H1 (cell line): ENCODE data around the gene PSMB1. TPM values are rescaled to one million over a fixed set of nuclear protein-coding genes. Genes with fewer than 3 reads are reported as not detected.
"Not testable (repeated sequence)": the region's sequence is repeated elsewhere in the genome, so short reads cannot be mapped to it uniquely, and the experiment has no call there.

Source experiments
- CTCF ChIA-PET: fragments of 300-600 bp; sonication (Branson Sonifier 250); formaldehyde crosslinking; loops from one replicate; lab custom pipeline; 2021; ENCODE audit not compliant: partially characterized antibody; lab: Charles Lee
- POLR2A ChIA-PET: fragments of 300-600 bp; sonication (Branson Sonifier 250); formaldehyde crosslinking; loops from one replicate; lab custom pipeline; 2021; ENCODE audit warnings: inconsistent platforms; ENCODE audit not compliant: partially characterized antibody; lab: Charles Lee
- DNase-seq, 2 experiments: peaks; one replicate each; pipeline versions ENCODE4 v3.0.0 to v3.0.0-alpha.2; 2010 to 2022; ENCODE audit warnings: low spot score in 2 of 2, low read depth in 1 of 2, mixed read lengths in 1 of 2
- FAIRE-seq: peaks from 2 replicates; lab custom pipeline; 2011; peaks lifted over from hg19 to GRCh38; lab: Jason Lieb, UNC
- H2AFZ ChIP-seq: 2 replicates; pipeline ENCODE4 v1.8.1; 2012; ENCODE audit warnings: low read length, inconsistent platforms
- H2AK5ac ChIP-seq: 2 replicates; pipeline ENCODE4 v1.6.1; 2013; ENCODE audit warnings: low read depth, low read length
- H2BK120ac ChIP-seq: replicated peaks from 2 replicates; pipeline ENCODE3; 2013; ENCODE audit warnings: low read depth, low read length, inconsistent platforms
- H2BK12ac ChIP-seq: 2 replicates; pipeline ENCODE4 v1.6.1; 2013; ENCODE audit warnings: low read depth, low read length
- H2BK15ac ChIP-seq: 2 replicates; pipeline ENCODE4 v1.6.1; 2013; ENCODE audit warnings: low read length
- H2BK20ac ChIP-seq: 2 replicates; pipeline ENCODE4 v1.6.1; 2013; ENCODE audit warnings: low read length
- H2BK5ac ChIP-seq: 2 replicates; pipeline ENCODE4 v1.6.1; 2013; ENCODE audit warnings: low read depth, low read length
- H3K14ac ChIP-seq: 2 replicates; pipeline ENCODE4 v1.6.1; 2013; ENCODE audit warnings: inconsistent platforms; ENCODE audit not compliant: insufficient read length
- H3K18ac ChIP-seq: 2 replicates; pipeline ENCODE4 v1.6.1; 2013; ENCODE audit warnings: low read length; ENCODE audit errors: extremely low read depth
- H3K23ac ChIP-seq: 2 replicates; pipeline ENCODE4 v1.6.1; 2013; ENCODE audit warnings: inconsistent platforms; ENCODE audit not compliant: insufficient read length
- H3K23me2 ChIP-seq: 2 replicates; pipeline ENCODE4 v1.6.1; 2013; ENCODE audit warnings: low read depth, low read length
- H3K27ac ChIP-seq: 2 replicates; pipeline ENCODE4 v1.6.1; 2011; ENCODE audit warnings: low read depth, low read length, inconsistent platforms
- H3K27me3 ChIP-seq, 4 experiments: replicated peaks in 1 of 4; 1 replicate in 1 of 4; 2 replicates in 3 of 4; pipeline versions ENCODE4 v1.6.1 to v1.8.1; 2011 to 2013; ENCODE audit warnings: low read length in 3 of 4, mild to moderate bottlenecking in 3 of 4, inconsistent platforms in 2 of 4, mixed read lengths in 2 of 4, moderate library complexity in 1 of 4; ENCODE audit not compliant: control insufficient read depth in 3 of 4, insufficient read depth in 3 of 4; ENCODE audit errors: extremely low read depth in 1 of 4
- H3K36me3 ChIP-seq, 4 experiments: 2 replicates each; pipeline versions ENCODE4 v1.6.1 to v1.8.1; 2011 to 2013; ENCODE audit warnings: mild to moderate bottlenecking in 4 of 4, low read length in 3 of 4, moderate library complexity in 2 of 4, control low read depth in 1 of 4, inconsistent platforms in 1 of 4; ENCODE audit not compliant: insufficient read depth in 4 of 4, control insufficient read depth in 2 of 4
- H3K4ac ChIP-seq: replicated peaks from 2 replicates; pipeline ENCODE3; 2013; ENCODE audit warnings: low read length, low read depth, mixed read lengths, inconsistent platforms; ENCODE audit not compliant: insufficient read length
- H3K4me1 ChIP-seq, 4 experiments: replicated peaks in 1 of 4; 1 replicate in 1 of 4; 2 replicates in 3 of 4; pipeline versions ENCODE4 v1.6.1 to v1.8.1; 2011 to 2013; ENCODE audit warnings: low read length in 3 of 4, inconsistent platforms in 2 of 4, mixed read lengths in 1 of 4; ENCODE audit not compliant: insufficient read depth in 4 of 4, control insufficient read depth in 3 of 4
- H3K4me2 ChIP-seq, 2 experiments: 2 replicates each; pipeline versions ENCODE4 v1.6.1 to v1.8.1; 2011 to 2013; ENCODE audit warnings: low read depth in 2 of 2, low read length in 2 of 2, control low read depth in 1 of 2, inconsistent platforms in 1 of 2, mild to moderate bottlenecking in 1 of 2; ENCODE audit not compliant: insufficient read depth in 1 of 2
- H3K4me3 ChIP-seq, 4 experiments: fragments of 200-600, 300-600 bp in 1 of 4; sonication (generic), shearing (Covaris generic), sonication (Bioruptor Twin) in 1 of 4; 2 replicates each; pipeline versions ENCODE4 v1.5.1 to v1.8.1; 2011 to 2016; ENCODE audit warnings: low read length in 4 of 4, low read depth in 3 of 4, control low read depth in 2 of 4, inconsistent platforms in 2 of 4, mild to moderate bottlenecking in 2 of 4, mixed read lengths in 1 of 4, moderate library complexity in 1 of 4; ENCODE audit not compliant: insufficient read depth in 2 of 4; ENCODE audit errors: extremely low read depth in 1 of 4
- H3K56ac ChIP-seq: replicated peaks from 2 replicates; pipeline ENCODE3; 2013; ENCODE audit warnings: low read depth, mild to moderate bottlenecking, mixed read lengths, low read length, inconsistent platforms; ENCODE audit not compliant: insufficient read length
- H3K79me1 ChIP-seq: 2 replicates; pipeline ENCODE4 v1.6.1; 2013; ENCODE audit warnings: low read depth, low read length, control low read depth
- H3K79me2 ChIP-seq, 2 experiments: 2 replicates each; pipeline versions ENCODE4 v1.6.1 to v1.8.1; 2012 to 2013; ENCODE audit warnings: low read length in 2 of 2, mild to moderate bottlenecking in 2 of 2, inconsistent platforms in 1 of 2; ENCODE audit not compliant: insufficient read depth in 2 of 2, control insufficient read depth in 1 of 2
- H3K9ac ChIP-seq, 4 experiments: replicated peaks in 1 of 4; 1 replicate in 1 of 4; 2 replicates in 3 of 4; pipeline versions ENCODE4 v1.6.1 to v1.8.1; 2011 to 2013; ENCODE audit warnings: low read depth in 3 of 4, low read length in 3 of 4, control low read depth in 2 of 4, mild to moderate bottlenecking in 2 of 4, moderate library complexity in 2 of 4, inconsistent platforms in 1 of 4; ENCODE audit errors: extremely low read depth in 1 of 4
- H3K9me3 ChIP-seq, 2 experiments: 2 replicates each; pipeline versions ENCODE4 v1.6.1 to v1.8.1; 2012 to 2013; ENCODE audit warnings: mild to moderate bottlenecking in 2 of 2, moderate library complexity in 2 of 2, control low read depth in 1 of 2, inconsistent platforms in 1 of 2, low read depth in 1 of 2, low read length in 1 of 2, mixed read lengths in 1 of 2; ENCODE audit not compliant: insufficient read depth in 2 of 2
- H4K20me1 ChIP-seq, 2 experiments: replicated peaks in 1 of 2; 2 replicates each; pipeline versions ENCODE3 to v1.8.1; 2011 to 2013; ENCODE audit warnings: inconsistent platforms in 2 of 2, low read length in 2 of 2, mild to moderate bottlenecking in 1 of 2; ENCODE audit not compliant: insufficient read depth in 2 of 2, control insufficient read depth in 1 of 2
- H4K5ac ChIP-seq: 2 replicates; pipeline ENCODE4 v1.6.1; 2013; ENCODE audit warnings: low read length, low read depth, mixed read lengths, inconsistent platforms; ENCODE audit not compliant: insufficient read length
- H4K8ac ChIP-seq: 2 replicates; pipeline ENCODE4 v1.8.0; 2013; ENCODE audit warnings: mild to moderate bottlenecking, moderate library complexity, low read length, inconsistent platforms; ENCODE audit not compliant: insufficient read depth; ENCODE audit errors: extremely low read depth
- H4K91ac ChIP-seq: replicated peaks from 2 replicates; pipeline ENCODE3; 2013; ENCODE audit warnings: low read length, mixed read lengths, inconsistent platforms; ENCODE audit not compliant: insufficient read length
- WGBS, 2 experiments: shearing (Covaris generic) in 1 of 2; methylation state at CpG; one replicate each; pipeline versions ENCODE4 v1.1.6 to v1.1.7; 2013 to 2015; ENCODE audit warnings: low lambda C conversion rate in 2 of 2, mixed read lengths in 2 of 2, inconsistent platforms in 1 of 2, low coverage in 1 of 2, missing lambda C conversion rate in 1 of 2; ENCODE audit not compliant: insufficient replicate concordance in 2 of 2, insufficient coverage in 1 of 2, insufficient read length in 1 of 2; ENCODE audit errors: extremely low coverage in 1 of 2, missing lambda C conversion rate in 1 of 2; 5-methylcytosine and 5-hydroxymethylcytosine counted together
- polyA plus RNA-seq, 7 experiments: library from polyadenylated mRNA; depleted of rRNA in 3 of 7; stranded (reverse) in 5 of 7; unstranded in 2 of 7; fragments of >200 nt in 5 of 7; fragments of 200-250 nt in 2 of 7; gene quantifications; 1 replicate in 5 of 7; 2 replicates in 1 of 7; 4 replicates in 1 of 7; pipeline versions ENCODE4 v1.2.1 to v1.2.3, GENCODE V29; 2011 to 2013; ENCODE audit warnings: missing spikeins in 2 of 7, mixed read lengths in 2 of 7
- total RNA-seq: library from RNA; stranded (reverse); fragmentation: NEBNext Ultra II Directional; extraction: Animal tissue kit (Norgen Biotek cat#: 25700); gene quantifications from 2 replicates; pipeline ENCODE4 v1.2.1, GENCODE V29; 2021

Gene PSMB1
- total and polyA plus RNA-seq, 2 of the 8 experiments (the other 6 are each of a cell fraction or from before 2014, with no cell fraction given): 237 to 609 TPM

- H3K4me3 ChIP-seq, H4K5ac ChIP-seq, H2BK20ac ChIP-seq, H2BK15ac ChIP-seq, H2BK12ac ChIP-seq, FAIRE-seq, H2BK120ac ChIP-seq, H4K91ac ChIP-seq, H2AK5ac ChIP-seq, H3K4me2 ChIP-seq, H3K27ac ChIP-seq, H3K27me3 ChIP-seq, H3K4ac ChIP-seq, H3K79me1 ChIP-seq, H2AFZ ChIP-seq, H4K20me1 ChIP-seq, H3K56ac ChIP-seq, POLR2A ChIA-PET, H2BK5ac ChIP-seq, H3K79me2 ChIP-seq, H3K9ac ChIP-seq, H3K9me3 ChIP-seq, H3K4me1 ChIP-seq, H4K8ac ChIP-seq, H3K18ac ChIP-seq, DNase-seq, H3K36me3 ChIP-seq, H3K14ac ChIP-seq, H3K23ac ChIP-seq, H3K23me2 ChIP-seq: not testable (repeated sequence)
- CTCF ChIA-PET: interaction anchor here (0.6 to 1.6 kb wide), 5 partner anchors 9 to 677 kb away, joined by 3 to 4 read pairs (median 4); no protein-coding TSS in a partner anchor
- no CpG with 5 or more reads among the region's 1 CpG for WGBS, 2 experiments
Observed at GRCh38 chr6:170508275-170508674, 44.8 kb downstream of the PSMB1 start.

DNA sequence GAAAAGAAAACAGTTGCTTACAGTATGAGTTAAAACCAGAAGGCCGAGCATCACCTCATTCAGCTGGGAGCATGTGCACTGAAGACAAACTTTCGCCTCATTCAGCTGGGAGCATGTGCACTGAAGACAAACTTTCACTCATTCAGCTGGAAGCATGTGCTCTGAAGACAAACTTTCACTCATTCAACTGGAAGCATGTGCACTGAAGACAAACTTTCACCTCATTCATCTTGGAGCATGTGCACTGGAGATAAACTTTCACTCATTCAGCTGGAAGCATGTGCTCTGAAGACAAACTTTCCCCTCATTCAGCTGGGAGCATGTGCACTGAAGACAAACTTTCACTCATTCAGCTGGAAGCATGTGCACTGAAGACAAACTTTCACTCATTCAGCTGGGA lies 45.4 kb downstream of the PSMB1 start:
- H3K4me3 ChIP-seq, H2BK12ac ChIP-seq, H3K18ac ChIP-seq, H3K4me1 ChIP-seq, H2BK5ac ChIP-seq, H3K36me3 ChIP-seq, H2BK15ac ChIP-seq, H4K5ac ChIP-seq, POLR2A ChIA-PET, H3K23ac ChIP-seq, H3K27me3 ChIP-seq, H3K23me2 ChIP-seq, H2AK5ac ChIP-seq, H2BK20ac ChIP-seq, H2BK120ac ChIP-seq, H3K14ac ChIP-seq, H3K4me2 ChIP-seq, H4K8ac ChIP-seq, H2AFZ ChIP-seq, H4K20me1 ChIP-seq, H3K79me1 ChIP-seq, H3K56ac ChIP-seq, H3K27ac ChIP-seq, H3K9ac ChIP-seq, H3K4ac ChIP-seq, H4K91ac ChIP-seq, H3K9me3 ChIP-seq, DNase-seq, FAIRE-seq, H3K79me2 ChIP-seq: not testable (repeated sequence)
- 94% methylated on average over 2 of the region's 2 CpGs; no CpG with 5 or more reads in 1 of the 2 experiments for WGBS, 2 experiments
- CTCF ChIA-PET: interaction anchor here (1.2 to 1.6 kb wide), 5 partner anchors 8 to 226 kb away, joined by 3 to 6 read pairs (median 4); no protein-coding TSS in a partner anchor
